ENCODE results near the gene PREX1.
"Not testable (repeated sequence)": the region's sequence is repeated elsewhere in the genome, so short reads cannot be mapped to it uniquely, and the experiment has no call there.

Gene PREX1

DNA sequence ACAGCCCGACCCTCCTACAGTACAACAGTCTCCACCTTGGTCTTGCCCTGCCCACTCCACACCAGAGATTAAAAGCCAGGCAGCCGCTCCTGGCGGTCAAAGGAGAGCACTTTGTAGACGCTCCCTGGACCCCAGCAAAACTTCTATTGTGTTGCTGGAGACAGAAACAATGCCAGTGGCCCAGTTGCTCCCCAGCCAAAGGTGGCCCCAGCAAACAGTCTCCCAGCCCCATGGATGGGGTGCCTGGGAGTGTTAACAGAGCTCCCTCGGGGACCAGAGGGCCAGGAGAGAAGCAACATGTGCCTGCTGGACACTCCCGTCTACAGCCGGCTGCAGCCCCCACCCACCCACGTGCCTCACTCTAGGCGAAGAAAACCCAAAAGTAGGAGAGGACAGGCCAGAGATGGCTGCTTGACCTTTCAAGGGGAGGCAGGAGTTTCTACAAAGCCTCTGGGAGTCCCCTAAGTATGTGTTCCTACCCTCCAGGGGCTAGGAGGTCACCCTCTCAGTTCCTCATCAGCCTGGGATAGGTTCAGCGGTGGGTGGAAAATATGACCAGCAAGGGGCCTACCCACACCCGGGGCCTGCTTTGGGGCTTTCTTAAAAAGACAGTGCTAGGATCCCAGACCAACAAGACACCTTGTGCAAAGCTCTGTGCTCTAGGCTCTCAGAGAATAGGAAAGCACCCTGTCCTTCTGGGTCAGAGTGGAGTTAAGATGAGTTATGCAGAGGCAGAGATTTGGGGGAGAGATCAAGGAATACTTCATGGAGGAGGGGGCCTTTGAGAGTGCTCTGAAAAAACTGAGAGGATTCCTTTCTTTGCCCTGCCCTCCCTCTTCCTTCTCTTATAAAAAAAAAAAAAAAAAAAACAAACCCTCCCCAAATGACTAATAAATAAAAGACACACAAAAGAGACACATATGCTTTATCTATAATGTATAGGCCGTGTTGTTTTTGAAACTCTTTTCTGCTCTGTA is 19.0 kb upstream of the PREX1 start:
- no peak for DNase-seq

- DNase-seq = no peak
Measured at GRCh38 chr20:48845721-48846306, 18.0 kb upstream of the PREX1 start.

DNA sequence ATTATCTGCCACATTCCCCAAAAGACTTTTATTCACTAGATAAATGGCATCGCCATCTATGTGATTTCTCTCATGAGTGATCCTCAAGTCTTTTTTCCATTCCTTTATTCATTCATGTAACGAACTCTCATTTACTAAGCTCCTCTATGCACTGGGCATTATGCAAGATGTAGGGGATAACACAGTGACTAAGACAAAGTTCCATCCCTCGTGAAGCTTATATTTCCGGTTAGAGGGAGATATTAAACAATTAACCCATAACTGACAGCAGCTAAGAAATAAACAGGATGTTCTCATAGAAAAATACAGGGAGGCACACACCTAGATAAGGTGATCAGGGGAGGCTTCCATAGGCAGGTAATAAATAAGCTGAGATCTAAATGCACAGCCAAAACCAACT is 17.2 kb upstream of the PREX1 start:
- no peak for DNase-seq

- not testable (repeated sequence) for DNase-seq
Measured at GRCh38 chr20:48843896-48844295, 16.1 kb upstream of the PREX1 start.

DNA sequence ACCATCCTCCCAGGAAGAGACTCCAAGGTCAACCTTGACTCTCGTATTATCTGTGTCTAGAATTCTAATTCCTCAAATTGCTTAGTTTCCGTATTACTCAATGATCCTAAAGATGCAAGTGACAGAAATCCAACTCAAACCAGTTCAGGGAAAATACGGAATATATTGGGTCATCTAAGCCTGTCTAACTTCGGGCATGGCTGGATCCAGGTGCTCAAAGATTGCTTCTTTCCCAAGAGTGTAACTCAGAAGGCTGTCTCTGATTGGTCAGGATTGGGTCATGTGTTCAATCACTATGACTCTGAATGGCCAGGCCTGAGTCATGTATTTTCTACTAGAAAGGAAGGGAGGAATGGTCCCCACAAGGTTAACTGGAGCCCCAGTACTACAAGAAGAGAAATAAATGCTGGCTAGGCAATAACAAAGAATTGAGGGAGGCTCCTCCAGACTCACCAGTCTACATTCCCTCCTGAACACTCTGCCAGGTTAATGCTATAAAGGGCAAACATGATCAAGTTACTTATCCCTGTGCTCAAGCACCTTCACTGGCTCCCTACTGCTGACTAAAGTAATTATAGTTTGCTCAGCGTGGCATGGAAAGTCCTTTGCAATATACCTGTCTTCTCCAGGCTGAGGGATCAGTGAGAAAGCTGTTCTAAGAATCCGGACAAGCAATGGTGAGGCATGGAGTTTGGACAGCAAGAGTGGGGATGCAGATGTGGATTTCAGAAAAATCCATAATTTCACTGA is 15.4 kb upstream of the PREX1 start:
- DNase-seq = no peak

DNA sequence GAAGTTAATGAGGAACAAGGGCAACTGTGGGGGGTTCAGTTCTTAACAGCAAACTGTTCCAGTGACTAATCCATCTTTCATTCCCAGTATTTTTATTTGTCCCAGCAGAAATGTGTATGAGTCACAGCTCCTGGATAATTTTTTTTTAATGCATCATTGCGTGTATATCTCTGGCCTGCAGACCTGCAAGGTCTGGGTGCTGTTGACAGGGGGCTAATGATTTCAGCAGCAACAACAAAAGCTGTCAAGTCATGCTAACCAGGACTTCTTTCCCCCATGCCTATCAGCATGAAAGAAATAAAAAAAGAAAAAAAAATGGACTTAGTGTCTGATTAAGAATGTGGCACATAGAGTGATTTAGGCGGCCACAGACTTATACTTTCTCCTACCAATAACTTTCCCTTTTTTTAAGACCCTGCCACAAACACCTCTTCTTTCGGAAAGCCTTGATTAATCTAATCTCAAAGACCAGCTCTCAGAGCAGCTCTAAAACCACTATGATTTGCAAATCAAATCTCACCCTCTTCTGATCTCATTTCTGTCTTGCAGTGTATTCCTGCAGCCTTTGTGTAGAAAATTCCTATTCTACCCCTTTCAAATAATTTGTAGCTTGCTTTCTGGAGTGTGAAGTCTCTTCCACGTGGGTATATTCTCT is 14.2 kb upstream of the PREX1 start:
- no peak for DNase-seq

- DNase-seq = no peak
Measured at GRCh38 chr20:48841196-48841874, 13.5 kb upstream of the PREX1 start.

GRCh38 chr20:48839154-48839917 is 11.5 kb upstream of the PREX1 start:
- DNase-seq = no peak

- no peak for DNase-seq
Measured at GRCh38 chr20:48837014-48837413, 9.2 kb upstream of the PREX1 start.

DNA sequence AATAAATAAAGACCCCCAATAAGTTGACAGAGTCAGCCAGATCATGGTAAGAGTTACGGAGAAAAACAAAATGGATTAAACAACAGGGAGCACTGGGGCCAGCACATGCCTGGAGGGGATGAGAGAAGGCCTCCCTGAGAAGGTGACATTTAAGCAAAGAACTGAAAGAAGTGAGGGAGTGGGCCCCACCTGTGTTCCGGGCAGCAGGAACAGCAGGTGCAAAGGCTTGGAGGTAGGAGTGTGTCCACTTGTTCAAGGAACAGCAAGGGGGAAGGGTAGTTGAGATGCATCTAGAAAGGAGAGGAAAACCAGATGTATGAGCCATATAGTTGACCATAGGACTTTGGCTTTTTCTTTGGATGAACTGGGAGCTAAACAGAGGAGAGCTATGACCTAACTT is 7.6 kb upstream of the PREX1 start:
- no peak for DNase-seq

GRCh38 chr20:48834278-48834677 is 6.5 kb upstream of the PREX1 start:
- no peak for DNase-seq

- DNase-seq = no peak
Measured at GRCh38 chr20:48832405-48832730, 4.6 kb upstream of the PREX1 start.

DNA sequence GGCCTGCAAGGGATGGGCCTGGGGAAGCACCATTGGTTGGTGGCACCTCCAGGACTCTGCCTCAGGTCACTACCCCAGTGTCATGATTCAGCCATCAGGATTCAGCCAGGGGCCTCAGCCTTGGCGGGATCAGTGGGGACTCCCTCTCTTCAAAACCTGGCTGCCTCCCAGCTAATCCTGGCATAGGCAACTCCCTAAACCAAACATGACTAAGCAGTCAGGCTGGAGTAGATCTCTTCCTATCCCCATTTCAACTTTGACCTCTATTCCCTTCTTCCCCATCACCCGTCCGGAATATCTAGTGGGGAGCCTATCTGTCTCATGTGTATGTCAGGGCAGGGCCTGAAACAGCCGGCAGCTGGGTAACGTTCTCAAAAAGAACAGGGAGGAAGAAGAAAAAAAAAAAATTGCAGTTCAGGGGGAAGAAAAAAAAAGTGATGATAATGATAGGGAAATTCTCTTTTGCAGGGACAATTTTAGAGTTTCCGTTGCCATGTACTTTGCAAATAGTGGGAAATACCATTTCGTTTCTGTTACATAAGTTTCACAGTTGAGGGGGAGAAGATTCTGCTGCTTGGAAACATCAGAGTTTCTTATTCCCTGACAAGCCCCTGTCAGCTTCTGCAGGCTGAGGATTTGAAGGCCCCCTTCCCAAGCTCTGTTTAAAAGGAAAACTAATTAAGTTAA is 4.1 kb upstream of the PREX1 start:
- DNase-seq = no peak

DNA sequence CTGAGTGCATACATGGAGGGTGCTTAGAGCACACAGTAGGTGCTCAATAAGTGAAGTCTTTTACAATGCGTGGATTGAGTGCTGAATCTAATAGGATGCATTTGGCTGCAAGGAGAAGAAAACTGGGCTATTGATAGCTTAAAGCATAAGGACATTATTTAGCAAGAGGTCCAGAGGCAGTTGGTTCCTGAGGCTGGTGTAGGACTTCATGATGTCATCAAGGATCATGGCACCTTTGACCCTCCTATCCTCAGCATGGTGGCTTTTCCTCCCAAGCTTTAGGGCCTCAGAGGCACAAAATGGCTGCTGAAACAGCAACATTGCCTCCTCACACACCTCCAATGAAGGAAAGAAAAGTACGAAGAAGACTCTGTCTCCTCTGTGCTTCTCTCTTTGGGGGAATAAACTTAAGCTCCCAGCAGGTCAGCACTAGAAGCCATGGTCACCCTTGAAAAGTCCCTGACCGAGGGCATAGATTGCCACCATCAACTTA is 3.1 kb upstream of the PREX1 start:
- DNase-seq = no peak

GRCh38 chr20:48829940-48830339 is 2.1 kb upstream of the PREX1 start:
- DNase-seq = no peak

- DNase-seq = no peak
Measured at GRCh38 chr20:48828734-48829460, 1.1 kb upstream of the PREX1 start.

- no peak for DNase-seq
Measured at GRCh38 chr20:48826883-48827771, 672 bp downstream of the PREX1 start.

DNA sequence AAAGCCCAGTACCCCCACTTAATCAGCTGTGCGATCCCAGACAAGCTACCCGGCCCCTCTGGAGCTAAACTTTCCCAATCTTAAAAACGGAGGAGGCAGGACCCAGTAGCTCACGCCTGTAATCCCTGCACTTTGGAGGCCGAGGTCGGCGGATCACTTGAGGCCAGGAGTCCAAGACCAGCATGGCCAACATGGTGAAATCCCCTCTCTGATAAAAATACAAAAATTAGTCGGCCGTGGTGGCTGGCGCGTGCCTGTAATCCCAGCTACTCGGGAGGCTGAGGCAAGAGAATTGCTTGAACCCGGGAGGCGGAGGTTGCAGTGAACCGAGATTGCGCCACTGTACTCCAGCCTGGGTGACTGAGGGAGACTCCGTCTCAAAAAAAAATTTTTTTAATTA is 1.3 kb downstream of the PREX1 start:
- DNase-seq = not testable (repeated sequence)

DNA sequence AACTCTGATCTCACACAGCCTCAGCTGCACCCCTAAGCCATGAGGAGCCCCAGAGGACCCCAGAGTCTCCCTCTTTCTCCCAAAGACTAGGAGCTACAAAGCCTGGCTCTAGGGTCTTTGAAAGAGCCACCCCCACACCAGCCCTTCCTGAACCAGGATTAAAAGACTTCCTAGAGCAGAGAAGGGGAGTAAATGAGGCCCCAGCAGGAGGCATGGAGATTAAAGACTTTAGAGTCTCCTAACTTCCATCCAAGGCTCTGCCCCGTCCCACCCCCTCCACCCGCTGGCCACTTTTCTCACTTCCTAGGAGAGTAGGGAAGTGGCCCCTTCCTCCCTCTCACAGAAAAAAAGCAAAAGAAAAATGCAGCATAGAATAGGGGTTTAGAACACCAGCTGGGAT is 1.7 kb downstream of the PREX1 start:
- no peak for DNase-seq

Data from activated CD4-positive, alpha-beta T cell treated with anti-CD3 and anti-CD28 coated beads, Interleukin-2, amount 50 U/mL, for 1 hour (primary cell).